ENCODE results near the gene STAC3.

Gene STAC3

DNA sequence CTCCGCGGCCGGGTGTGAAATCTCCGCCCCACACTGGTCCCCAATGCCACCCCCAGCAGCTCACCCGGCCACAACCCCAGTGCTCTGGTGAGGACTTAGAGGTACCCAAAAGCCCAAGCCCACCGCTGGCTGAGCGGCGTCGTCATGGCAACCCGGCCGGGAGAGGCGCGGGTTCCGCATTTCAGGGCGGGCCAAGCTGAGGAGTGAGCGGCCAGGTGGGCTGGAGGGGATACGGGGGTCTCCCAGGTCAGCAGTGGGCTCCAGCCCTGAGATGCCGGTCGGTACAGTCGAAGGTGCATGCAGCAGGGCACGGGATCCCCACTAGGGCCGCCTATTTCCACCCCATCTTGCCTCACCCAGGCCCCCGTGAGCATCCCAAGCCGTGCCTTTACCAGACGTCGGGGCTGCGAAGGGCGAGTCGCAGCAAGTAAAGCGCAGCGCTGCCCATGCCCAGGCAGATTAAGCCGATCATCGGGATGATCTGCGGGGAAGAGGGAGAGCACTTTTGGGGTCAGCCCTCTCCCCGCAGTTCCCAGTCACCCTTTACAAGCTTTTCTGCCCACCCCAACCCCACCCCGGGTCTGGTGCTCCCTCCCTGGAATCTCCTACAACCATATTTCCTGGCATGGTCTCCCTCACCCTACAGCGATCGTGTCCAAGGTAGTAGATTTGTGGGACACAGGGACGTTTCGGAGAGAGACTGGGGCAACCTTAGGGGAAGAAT, 14.6 kb downstream of the STAC3 start:
- H3K4me3 ChIP-seq (ENCODE audit: low read depth, low read length) = no peak overlapping the region
- TF ChIP-seq, protein P1, sequence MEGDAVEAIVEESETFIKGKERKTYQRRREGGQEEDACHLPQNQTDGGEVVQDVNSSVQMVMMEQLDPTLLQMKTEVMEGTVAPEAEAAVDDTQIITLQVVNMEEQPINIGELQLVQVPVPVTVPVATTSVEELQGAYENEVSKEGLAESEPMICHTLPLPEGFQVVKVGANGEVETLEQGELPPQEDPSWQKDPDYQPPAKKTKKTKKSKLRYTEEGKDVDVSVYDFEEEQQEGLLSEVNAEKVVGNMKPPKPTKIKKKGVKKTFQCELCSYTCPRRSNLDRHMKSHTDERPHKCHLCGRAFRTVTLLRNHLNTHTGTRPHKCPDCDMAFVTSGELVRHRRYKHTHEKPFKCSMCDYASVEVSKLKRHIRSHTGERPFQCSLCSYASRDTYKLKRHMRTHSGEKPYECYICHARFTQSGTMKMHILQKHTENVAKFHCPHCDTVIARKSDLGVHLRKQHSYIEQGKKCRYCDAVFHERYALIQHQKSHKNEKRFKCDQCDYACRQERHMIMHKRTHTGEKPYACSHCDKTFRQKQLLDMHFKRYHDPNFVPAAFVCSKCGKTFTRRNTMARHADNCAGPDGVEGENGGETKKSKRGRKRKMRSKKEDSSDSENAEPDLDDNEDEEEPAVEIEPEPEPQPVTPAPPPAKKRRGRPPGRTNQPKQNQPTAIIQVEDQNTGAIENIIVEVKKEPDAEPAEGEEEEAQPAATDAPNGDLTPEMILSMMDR (IDR thresholded peaks at IDR 0.05; ENCODE audit: low read depth, low read length, missing control alignments) = no peak
- in situ Hi-C loops (cut with HindIII; ENCODE audit: low sequenced_read_pairs) = loop anchor here (10.0 kb wide), 1 partner anchor 52 kb away; no protein-coding TSS in a partner anchor
- DNase-seq (ENCODE audit: low read depth) = no peak

DNA sequence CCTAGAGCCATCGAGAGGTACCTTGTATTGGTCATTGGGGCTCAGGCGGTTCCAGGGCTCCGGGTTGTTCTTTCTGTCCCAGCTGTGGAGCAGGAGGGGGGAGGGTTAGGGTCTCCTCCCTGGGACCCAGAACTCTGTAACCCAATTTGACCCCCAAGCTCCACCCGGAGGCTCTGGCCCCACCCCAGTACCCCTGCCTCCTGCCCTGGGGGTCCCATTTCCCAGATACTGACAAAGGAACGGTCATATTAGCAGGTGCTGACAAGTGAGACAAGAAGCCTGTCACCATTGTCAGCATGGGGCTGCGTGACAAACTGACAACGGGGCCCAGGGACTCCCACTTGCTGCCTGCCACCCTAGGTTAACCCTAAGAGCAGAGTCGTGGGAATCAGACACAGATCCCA, 15.3 kb downstream of the STAC3 start:
- TF ChIP-seq, protein P1 (IDR thresholded peaks at IDR 0.05; ENCODE audit: low read depth, low read length, missing control alignments) = no peak
- H3K4me3 ChIP-seq (ENCODE audit: low read depth, low read length) = no peak overlapping the region
- in situ Hi-C loops (cut with HindIII; ENCODE audit: low sequenced_read_pairs) = loop anchor here (10.0 kb wide), 1 partner anchor 51 kb away; no protein-coding TSS in a partner anchor
- DNase-seq (ENCODE audit: low read depth) = no peak

DNA sequence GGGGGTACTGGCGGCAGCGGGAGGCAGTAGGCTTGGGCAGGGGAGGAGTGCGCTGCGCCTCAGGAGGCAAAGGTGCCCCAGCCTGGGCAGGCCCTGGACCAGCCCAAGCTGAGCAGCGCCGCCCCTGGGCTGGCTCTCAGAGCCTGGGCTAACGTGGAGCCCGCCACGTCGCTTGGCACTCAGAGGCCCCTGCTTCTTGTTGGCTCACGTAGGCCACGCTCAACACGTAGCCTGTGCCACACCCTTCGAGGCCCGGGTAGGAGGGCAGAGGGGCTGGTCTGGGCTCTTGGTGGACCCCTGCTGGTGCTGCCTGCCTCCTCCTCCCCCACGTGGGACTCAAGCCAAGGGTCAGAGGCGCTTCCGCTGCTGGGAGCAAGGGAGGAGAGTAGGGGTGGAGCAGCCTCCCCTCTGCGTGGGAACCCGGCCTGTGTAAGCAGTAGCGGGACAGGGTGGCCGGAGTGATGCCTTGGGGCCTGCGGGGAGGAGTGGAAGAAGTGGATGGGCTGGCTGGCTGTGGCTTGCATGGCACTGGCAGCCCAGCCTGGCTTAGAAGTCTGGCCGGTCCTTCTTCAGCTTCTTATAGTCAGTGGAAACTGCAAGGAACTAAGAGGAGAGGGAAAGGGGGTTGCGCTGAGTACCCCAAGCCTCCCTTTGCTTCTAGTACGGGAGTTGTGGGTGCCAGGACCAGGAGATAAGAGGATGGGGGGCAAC, 15.8 kb downstream of the STAC3 start:
- in situ Hi-C loops (cut with HindIII; ENCODE audit: low sequenced_read_pairs) = loop anchor here (10.0 kb wide), 1 partner anchor 50 kb away; no protein-coding TSS in a partner anchor
- no peak overlapping the region for H3K4me3 ChIP-seq (ENCODE audit: low read depth, low read length)
- DNase-seq (ENCODE audit: low read depth) = no peak
- TF ChIP-seq, protein P1 (IDR thresholded peaks at IDR 0.05; ENCODE audit: low read depth, low read length, missing control alignments) = no peak

DNA sequence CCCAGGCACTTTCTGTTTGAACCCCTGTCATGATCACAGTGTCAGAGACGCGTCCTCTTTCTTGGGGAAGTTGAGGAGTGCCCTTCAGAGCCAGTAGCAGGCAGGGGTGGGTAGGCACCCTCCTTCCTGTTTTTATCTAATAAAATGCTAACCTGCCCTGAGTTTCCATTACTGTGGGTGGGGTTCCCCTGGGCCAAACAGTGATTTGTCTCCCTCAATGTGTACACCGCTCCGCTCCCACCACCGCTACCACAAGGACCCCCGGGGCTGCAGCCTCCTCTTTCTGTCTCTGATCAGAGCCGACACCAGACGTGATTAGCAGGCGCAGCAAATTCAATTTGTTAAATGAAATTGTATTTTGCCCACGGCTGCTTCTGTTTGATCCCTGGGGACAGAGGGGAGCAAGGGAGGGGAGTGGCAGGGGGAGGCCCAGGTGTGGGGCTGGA, 16.4 kb downstream of the STAC3 start:
- TF ChIP-seq, protein P1 (IDR thresholded peaks at IDR 0.05; ENCODE audit: low read depth, low read length, missing control alignments) = no peak
- no peak overlapping the region for H3K4me3 ChIP-seq (ENCODE audit: low read depth, low read length)
- in situ Hi-C loops (cut with HindIII; ENCODE audit: low sequenced_read_pairs) = loop anchor here (10.0 kb wide), 1 partner anchor 50 kb away; no protein-coding TSS in a partner anchor
- no peak for DNase-seq (ENCODE audit: low read depth)

DNA sequence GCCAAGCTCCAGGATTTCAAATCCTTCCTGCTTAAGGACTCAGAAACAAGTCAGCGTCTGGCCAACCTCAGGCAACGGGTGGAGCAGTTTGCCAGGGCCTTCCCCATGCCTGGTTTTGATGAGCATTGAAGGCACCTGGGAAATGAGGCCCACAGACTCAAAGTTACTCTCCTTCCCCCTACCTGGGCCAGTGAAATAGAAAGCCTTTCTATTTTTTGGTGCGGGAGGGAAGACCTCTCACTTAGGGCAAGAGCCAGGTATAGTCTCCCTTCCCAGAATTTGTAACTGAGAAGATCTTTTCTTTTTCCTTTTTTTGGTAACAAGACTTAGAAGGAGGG, 16.8 kb downstream of the STAC3 start:
- DNase-seq (ENCODE audit: low read depth) = no peak
- TF ChIP-seq, protein P1 (IDR thresholded peaks at IDR 0.05; ENCODE audit: low read depth, low read length, missing control alignments) = no peak
- no peak overlapping the region for H3K4me3 ChIP-seq (ENCODE audit: low read depth, low read length)
- in situ Hi-C loops (cut with HindIII; ENCODE audit: low sequenced_read_pairs) = loop anchor here (10.0 kb wide), 1 partner anchor 49 kb away; no protein-coding TSS in a partner anchor

DNA sequence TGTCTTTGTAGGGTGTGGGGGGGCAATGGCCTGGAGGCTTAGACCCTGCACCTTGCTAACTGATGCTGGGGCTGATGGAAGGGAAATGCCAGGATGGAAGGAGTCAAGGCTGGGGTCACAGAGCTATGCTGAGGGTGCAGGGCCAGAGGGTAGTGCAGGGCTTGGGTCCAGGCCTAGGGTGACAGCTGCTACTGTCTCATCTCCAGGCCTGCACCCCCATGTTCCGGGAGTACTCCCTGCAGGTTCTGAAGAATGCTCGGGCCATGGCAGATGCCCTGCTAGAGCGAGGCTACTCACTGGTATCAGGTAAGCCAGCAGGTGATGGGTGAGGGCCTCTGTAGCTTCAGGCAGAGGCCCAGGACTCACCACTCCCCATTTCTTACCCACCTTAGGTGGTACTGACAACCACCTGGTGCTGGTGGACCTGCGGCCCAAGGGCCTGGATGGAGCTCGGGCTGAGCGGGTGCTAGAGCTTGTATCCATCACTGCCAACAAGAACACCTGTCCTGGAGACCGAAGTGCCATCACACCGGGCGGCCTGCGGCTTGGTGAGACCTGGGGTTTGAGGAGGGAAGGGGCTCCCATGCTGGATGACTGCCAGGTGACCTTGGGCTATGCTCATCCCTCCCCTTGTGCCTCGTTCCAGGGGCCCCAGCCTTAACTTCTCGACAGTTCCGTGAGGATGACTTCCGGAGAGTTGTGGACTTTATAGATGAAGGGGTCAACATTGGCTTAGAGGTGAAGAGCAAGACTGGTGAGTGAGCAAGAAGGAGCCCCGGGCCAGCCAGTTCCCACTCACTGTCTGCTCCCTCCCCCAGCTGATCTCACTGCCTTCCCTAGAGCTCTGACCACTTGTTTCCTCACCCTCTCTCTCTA, 17.4 kb downstream of the STAC3 start:
- in situ Hi-C loops (cut with HindIII; ENCODE audit: low sequenced_read_pairs) = loop anchor here (10.0 kb wide), 1 partner anchor 49 kb away; no protein-coding TSS in a partner anchor
- H3K4me3 ChIP-seq (ENCODE audit: low read depth, low read length) = no peak overlapping the region
- DNase-seq (ENCODE audit: low read depth) = no peak
- TF ChIP-seq, protein P1 (IDR thresholded peaks at IDR 0.05; ENCODE audit: low read depth, low read length, missing control alignments) = no peak
